IPS-15b (cell line): Measurements from ENCODE around the gene ZNF333.

Experiments used
- H3K27me3 ChIP-seq: one replicate; pipeline ENCODE4 v1.6.1; 2013; ENCODE audit warnings: low read length; ENCODE audit not compliant: control insufficient read depth, insufficient read depth
- H3K36me3 ChIP-seq: one replicate; pipeline ENCODE4 v1.6.1; 2013; ENCODE audit warnings: low read length; ENCODE audit not compliant: control insufficient read depth, insufficient read depth
- H3K4me1 ChIP-seq: one replicate; pipeline ENCODE4 v1.6.1; 2013; ENCODE audit warnings: mild to moderate bottlenecking, low read length; ENCODE audit not compliant: control insufficient read depth, insufficient read depth
- H3K4me3 ChIP-seq: one replicate; pipeline ENCODE4 v1.5.1; 2013; ENCODE audit warnings: low read depth, low read length
- H3K9ac ChIP-seq: one replicate; pipeline ENCODE4 v1.6.1; 2013; ENCODE audit warnings: low read depth, mild to moderate bottlenecking, low read length
- H3K9me3 ChIP-seq: one replicate; pipeline ENCODE4 v1.6.1; 2013; ENCODE audit warnings: mild to moderate bottlenecking, low read length; ENCODE audit not compliant: control insufficient read depth, insufficient read depth

Gene ZNF333

DNA sequence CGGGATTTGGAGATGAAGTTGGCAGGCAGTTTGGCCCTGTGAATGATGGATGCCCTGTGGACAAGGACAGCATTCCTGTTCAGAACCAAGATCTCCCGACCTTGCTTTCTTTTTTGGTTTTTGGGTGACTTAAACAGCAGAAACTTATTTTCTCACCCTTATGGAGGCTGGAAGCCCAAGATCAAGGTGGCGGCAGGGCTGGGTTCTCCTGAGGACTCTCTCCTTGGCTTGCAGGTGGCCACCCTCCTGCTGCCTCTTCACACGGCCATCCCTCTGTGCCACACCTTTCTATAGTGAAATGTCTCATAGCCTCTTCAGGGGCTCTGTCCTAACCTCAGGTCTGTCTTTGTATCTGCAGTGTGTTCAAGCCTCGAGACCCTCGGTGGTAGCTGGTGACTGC, 14.0 kb downstream of the ZNF333 start:
- Histone ChIP-seq H3K4me1 (no peaks in the 10 kb centered on the region), H3K36me3 (peaks cover 20% of the 10 kb centered on the region), H3K27me3 (no peaks in the 10 kb centered on the region), H3K9me3 (no peaks in the 10 kb centered on the region), H3K9ac (no peak overlapping the region), H3K4me3 (no peak overlapping the region)

DNA sequence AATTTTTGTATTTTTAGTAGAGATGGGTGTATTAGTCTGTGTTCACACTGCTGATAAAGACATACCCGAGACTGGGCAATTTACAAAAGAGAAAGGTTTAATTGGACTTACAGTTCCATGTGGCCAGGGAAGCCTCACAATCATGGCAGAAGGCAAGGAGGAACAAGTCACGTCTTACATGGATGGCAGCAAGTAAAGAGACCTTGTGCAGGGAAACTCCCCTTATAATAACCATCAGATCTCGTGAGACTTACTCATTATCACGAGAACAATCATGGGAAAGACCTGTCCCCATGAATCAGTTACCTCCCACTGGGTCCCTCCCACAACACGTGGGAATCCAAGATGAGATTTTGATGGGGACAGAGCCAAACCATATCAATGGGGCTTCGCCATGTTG, 14.6 kb downstream of the ZNF333 start:
- Histone ChIP-seq H3K4me1 (no peaks in the 10 kb centered on the region), H3K27me3 (no peaks in the 10 kb centered on the region), H3K36me3 (peaks cover 20% of the 10 kb centered on the region), H3K4me3 (no peak overlapping the region), H3K9ac (no peak overlapping the region), H3K9me3 (no peaks in the 10 kb centered on the region)

DNA sequence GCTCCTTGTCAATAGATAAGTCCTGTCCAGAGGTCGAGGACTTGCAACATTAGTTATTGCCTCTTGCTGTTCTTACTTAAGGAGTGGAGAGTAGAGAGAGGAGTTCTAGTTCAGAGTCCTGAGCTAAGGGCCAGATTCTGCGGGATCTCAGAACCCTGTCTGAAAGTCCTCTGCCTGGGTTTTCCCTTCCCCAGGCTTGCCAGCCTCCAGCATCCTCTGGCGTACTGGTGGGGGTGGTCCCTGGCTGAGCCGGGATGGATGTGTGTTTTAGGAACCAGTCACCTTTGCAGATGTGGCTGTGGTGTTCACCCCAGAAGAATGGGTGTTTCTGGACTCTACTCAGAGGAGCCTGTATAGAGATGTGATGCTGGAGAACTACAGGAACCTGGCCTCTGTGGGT, 26.0 kb downstream of the ZNF333 start:
- Histone ChIP-seq H3K9ac (no peak overlapping the region), H3K4me3 (no peak overlapping the region), H3K4me1 (no peaks in the 10 kb centered on the region), H3K9me3 (peaks cover 36% of the 10 kb centered on the region), H3K27me3 (no peaks in the 10 kb centered on the region), H3K36me3 (peaks cover 27% of the 10 kb centered on the region)

DNA sequence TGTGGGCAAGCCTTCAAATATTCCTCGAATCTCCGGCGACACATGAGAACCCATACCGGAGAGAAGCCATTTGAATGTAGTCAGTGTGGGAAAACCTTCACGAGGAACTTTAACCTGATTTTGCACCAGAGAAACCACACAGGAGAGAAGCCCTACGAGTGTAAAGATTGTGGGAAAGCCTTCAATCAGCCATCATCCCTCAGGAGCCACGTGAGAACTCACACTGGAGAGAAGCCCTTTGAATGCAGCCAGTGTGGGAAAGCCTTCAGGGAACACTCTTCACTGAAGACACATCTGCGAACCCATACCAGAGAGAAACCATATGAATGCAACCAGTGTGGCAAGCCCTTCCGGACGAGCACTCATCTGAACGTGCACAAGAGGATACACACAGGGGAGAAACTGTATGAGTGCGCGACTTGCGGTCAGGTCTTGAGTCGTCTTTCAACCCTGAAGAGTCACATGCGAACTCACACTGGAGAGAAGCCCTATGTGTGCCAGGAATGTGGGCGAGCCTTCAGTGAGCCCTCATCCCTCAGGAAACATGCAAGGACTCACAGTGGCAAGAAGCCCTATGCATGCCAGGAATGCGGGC, 28.8 kb downstream of the ZNF333 start:
- Histone ChIP-seq H3K4me3 (no peak overlapping the region), H3K9me3 (peaks cover 40% of the 10 kb centered on the region), H3K36me3 (peaks cover 23% of the 10 kb centered on the region)

DNA sequence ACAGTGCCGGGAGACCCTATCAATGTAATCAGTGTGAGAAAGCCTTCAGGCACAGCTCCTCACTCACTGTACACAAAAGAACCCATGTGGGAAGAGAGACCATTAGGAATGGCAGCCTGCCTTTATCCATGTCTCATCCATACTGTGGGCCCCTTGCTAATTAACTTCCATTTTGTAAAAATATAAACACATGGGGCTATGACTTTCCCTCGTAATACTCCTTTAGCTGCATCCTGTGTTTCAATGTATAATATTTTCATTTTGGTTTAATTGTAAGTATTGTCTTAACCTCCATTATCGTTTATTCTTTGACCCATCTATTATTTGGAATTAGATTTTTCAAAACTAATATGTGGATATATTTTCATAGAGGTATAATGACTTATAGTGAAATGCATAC, 29.3 kb downstream of the ZNF333 start:
- H3K4me3 ChIP-seq, result no peak overlapping the region
- peaks cover 23% of the 10 kb centered on the region for H3K36me3 ChIP-seq
- H3K9ac ChIP-seq, result no peak overlapping the region
- H3K4me1 ChIP-seq, result no peaks in the 10 kb centered on the region
- peaks cover 40% of the 10 kb centered on the region for H3K9me3 ChIP-seq
- no peaks in the 10 kb centered on the region for H3K27me3 ChIP-seq

More for the DNA sequence above, 28.8 kb downstream of the ZNF333 start:
- Histone ChIP-seq H3K9ac (no peak overlapping the region), H3K4me1 (no peaks in the 10 kb centered on the region), H3K27me3 (no peaks in the 10 kb centered on the region)

DNA sequence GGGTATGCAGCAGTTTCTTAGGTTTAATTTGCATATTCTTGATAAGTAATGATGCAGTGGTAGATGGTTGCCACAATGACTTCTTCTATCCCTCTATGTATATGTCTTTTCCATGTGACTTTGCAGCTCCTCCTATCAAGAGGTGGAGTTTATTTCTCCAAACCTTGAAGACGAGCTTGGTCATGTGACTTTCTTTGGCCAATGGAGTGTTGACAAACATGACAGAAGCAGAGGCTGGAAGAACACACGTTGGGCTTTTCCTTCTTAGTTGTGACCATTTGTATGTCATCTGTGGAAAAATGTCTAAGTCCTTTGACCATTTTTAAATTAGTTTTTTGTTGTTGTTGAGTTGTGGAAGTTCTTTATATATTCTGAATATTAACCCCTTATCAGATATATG, 32.3 kb downstream of the ZNF333 start:
- Histone ChIP-seq H3K4me3 (no peak overlapping the region), H3K9ac (no peak overlapping the region), H3K36me3 (peaks cover 15% of the 10 kb centered on the region), H3K4me1 (no peaks in the 10 kb centered on the region), H3K27me3 (no peaks in the 10 kb centered on the region), H3K9me3 (peaks cover 35% of the 10 kb centered on the region)

DNA sequence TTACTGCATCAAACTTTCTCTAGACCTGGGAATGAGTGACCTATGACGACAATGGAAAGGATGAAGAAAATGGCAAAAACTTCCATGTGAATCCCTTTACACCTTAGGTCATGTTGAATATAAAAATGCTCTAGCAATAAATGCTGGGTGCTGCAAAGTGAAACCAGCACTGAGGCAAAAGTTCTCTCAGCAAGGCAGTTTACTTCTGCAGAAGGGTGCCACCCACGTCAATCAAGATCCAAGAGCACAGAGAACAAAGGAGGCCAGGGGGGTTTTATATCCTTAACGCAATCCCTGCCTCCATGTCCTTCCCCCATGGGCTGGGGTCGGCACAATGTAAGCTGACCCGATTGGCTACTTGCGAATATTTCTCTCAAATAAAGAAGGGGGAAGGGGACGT, 38.7 kb downstream of the ZNF333 start:
- no peaks in the 10 kb centered on the region for H3K36me3 ChIP-seq
- no peaks in the 10 kb centered on the region for H3K27me3 ChIP-seq
- no peak overlapping the region for H3K4me3 ChIP-seq
- H3K9me3 ChIP-seq, result peaks cover 3% of the 10 kb centered on the region
- no peaks in the 10 kb centered on the region for H3K4me1 ChIP-seq
- H3K9ac ChIP-seq, result no peak overlapping the region

DNA sequence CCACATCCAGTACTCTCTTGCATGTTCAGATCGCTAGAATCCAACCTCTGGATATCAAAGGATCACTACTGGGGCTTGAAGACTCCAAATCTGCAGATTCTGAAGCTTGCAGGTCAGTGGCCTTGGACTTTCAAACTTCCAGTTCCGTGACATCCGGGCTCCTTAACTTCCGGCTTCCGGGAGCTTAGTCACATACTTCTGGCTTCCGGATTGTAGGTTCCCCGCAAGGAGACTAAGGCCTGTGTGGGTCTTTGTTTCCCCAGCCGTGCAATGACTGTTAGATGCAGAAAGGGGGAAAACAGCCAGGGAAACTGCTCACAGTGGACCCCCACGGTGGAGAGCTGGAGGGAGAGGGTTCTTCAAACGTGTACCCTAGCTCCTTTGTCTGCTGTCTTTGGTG, 41.4 kb downstream of the ZNF333 start:
- Histone ChIP-seq H3K9me3 (no peaks in the 10 kb centered on the region), H3K4me1 (no peaks in the 10 kb centered on the region), H3K4me3 (no peak overlapping the region), H3K27me3 (no peaks in the 10 kb centered on the region), H3K36me3 (no peaks in the 10 kb centered on the region), H3K9ac (no peak overlapping the region)

DNA sequence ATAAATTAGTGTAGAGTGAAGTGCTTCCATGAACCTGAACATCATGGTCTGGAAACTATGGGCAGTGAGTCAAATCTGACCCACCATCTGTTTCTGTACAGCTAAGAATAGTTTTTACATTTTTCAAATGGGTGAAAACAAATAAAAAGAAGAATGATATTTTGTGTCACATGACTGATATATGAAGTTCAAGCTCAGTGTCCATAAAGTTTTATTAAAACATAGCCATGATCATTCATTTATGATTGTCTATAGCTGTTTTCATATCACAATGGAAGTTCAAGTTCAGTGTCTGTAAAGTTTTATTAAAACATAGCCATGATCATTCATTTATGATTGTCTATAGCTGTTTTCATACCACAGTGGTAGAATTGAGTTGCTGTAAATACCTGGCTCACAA, 42.7 kb downstream of the ZNF333 start:
- Histone ChIP-seq H3K4me3 (no peak overlapping the region), H3K4me1 (no peaks in the 10 kb centered on the region), H3K27me3 (no peaks in the 10 kb centered on the region), H3K36me3 (no peaks in the 10 kb centered on the region), H3K9ac (no peak overlapping the region), H3K9me3 (no peaks in the 10 kb centered on the region)

DNA sequence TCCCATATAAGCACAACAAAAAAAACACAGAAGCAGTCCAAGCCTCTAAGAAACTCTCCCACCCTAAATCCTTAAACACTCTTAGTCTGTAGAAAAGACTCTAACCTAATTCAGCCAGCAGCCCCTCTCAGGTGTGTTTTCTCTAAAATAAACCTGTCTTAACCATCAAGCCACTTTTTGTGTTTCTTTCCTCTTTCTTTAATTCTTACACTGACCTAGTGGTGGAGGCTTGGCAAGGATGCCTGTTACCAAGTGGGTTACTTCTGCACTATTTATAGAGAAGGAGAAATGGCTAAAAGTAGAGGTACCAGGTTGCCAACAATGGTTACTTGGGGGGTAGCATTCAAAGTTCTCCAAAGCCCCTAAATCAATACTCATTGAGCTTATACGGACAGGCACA, 43.7 kb downstream of the ZNF333 start:
- Histone ChIP-seq H3K9me3 (no peaks in the 10 kb centered on the region), H3K27me3 (no peaks in the 10 kb centered on the region), H3K4me3 (no peak overlapping the region), H3K4me1 (no peaks in the 10 kb centered on the region), H3K9ac (no peak overlapping the region), H3K36me3 (no peaks in the 10 kb centered on the region)

DNA sequence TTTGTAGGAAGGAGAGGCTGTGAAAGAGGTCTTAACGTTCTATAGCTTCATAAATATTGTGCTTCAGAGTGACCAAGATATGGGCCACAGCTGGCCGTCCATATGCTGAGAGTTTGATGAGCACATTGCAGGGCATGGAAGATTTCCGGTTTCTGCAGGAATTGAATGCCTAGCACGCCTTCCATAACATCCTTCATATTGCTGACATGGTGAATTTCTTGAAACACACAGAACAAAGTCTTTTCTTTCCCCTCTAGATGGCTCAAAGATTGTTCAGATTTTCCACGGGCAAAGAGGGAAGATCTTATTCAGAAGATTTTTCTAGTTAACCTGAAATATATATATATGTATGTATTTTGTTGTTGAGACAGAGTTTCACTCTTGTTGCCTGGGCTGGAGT, 46.1 kb downstream of the ZNF333 start:
- Histone ChIP-seq H3K4me3 (no peak overlapping the region), H3K9me3 (no peaks in the 10 kb centered on the region), H3K27me3 (no peaks in the 10 kb centered on the region), H3K36me3 (no peaks in the 10 kb centered on the region), H3K9ac (no peak overlapping the region), H3K4me1 (no peaks in the 10 kb centered on the region)

DNA sequence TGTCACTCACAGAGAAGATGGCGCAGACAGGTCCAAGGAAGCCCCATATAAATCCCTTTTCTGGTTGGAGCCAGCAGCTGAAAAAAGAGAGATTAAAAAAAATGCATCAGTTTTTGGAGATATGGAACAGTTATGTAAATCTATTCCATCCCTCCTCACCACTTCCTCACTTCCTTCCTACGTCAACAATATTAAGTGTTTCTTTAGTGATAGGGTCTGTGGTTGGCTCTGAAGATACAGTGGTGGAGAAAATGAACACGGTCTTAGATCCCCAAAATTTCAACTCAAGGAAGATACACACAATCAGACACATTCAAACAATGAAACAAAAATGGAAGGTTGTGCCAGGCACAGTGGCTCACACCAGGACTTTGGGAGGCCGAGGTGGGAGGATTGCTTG, 57.0 kb downstream of the ZNF333 start:
- no peak overlapping the region for H3K4me3 ChIP-seq
- no peaks in the 10 kb centered on the region for H3K4me1 ChIP-seq
- H3K9ac ChIP-seq, result no peak overlapping the region
- H3K36me3 ChIP-seq, result peaks cover 2% of the 10 kb centered on the region
- H3K9me3 ChIP-seq, result no peaks in the 10 kb centered on the region
- H3K27me3 ChIP-seq, result no peaks in the 10 kb centered on the region
